ENCODE data around the gene ADGRL3. TPM values are rescaled to one million over a fixed set of nuclear protein-coding genes. Genes with fewer than 3 reads are reported as not detected.

The ADGRL3 gene
- total RNA-seq, 1 donor from 2014 or later: 93.6 TPM

DNA sequence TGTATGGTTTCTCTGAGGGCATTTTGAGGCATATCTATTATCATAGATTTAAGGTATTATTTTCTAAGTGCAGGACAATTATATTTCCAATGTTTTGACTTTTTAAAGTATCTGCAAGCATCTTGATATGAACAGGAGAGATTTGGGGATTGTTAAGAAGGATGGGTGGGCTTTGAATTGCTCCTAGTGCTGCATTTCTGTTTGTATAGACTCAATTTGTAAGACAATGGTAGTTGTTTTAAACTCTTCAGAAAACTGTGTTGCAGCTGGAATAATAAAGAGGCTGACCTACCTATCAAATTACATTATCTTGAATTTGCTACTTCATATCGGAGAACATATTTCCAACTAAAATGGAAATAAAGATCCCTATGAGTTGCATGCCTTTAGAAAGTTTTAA is 570.3 kb downstream of the ADGRL3 start:
- DNase-seq (ENCODE audit: low spot score): no peak
- Histone ChIP-seq H3K79me2 (ENCODE audit: low read depth) (peaks cover 24% of the 10 kb centered on the region), H3K36me3 (no peaks in the 10 kb centered on the region), H3K27ac (peak overlapping the region; percentile 76), H3K9me3 (ENCODE audit: low read depth) (no peaks in the 10 kb centered on the region), H3F3A (ENCODE audit: low read depth) (peaks cover 15% of the 10 kb centered on the region), H3K27me3 (no peaks in the 10 kb centered on the region), H3K9ac (no peak overlapping the region), H4K20me1 (ENCODE audit: low read depth) (peaks cover 4% of the 10 kb centered on the region), H2AFZ (replicated peaks) (no peak overlapping the region), H3K4me2 (peak overlapping the region; percentile 40), H3K4me3 (no peak overlapping the region), H3K4me1 (peaks cover 51% of the 10 kb centered on the region)
- Mint-ChIP-seq H3K4me3 (no peak overlapping the region), H3K4me1 (peaks cover 16% of the 10 kb centered on the region), H3K36me3 (peaks cover 43% of the 10 kb centered on the region), H3K27ac (no peak overlapping the region), H3K9me3 (peaks cover 39% of the 10 kb centered on the region), H3K27me3 (ENCODE audit: insufficient read depth, low read depth) (peaks cover 9% of the 10 kb centered on the region)
- TF ChIP-seq EZH2phosphoT487 (IDR thresholded peaks at IDR 0.05) (no peak), EZH2 (IDR thresholded peaks at IDR 0.05) (no peak)

DNA sequence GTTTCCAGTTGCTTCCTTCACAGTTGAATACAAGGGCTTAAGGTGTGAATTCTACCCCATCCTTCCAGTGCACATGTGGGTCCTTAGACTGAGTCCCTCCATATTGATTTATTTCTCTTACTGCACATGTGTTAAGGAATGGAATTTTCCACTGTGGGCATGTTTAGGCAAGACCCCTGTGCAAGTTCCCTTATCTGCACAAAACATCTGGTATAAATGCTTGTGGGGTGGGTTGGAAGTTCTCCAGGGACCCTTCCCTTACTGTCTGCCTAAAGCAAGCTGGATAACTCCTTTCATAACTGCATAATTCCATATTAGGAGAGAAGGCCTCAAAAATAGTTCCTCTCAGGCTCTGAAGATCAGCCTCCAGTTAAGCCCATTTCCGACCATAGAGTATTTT is 570.9 kb downstream of the ADGRL3 start:
- Histone ChIP-seq H3K9ac (no peak overlapping the region), H3K36me3 (no peaks in the 10 kb centered on the region), H3K79me2 (ENCODE audit: low read depth) (peaks cover 24% of the 10 kb centered on the region), H3K4me1 (peaks cover 52% of the 10 kb centered on the region), H2AFZ (replicated peaks) (no peak overlapping the region), H3K4me2 (peak overlapping the region; percentile 40), H3K27me3 (no peaks in the 10 kb centered on the region), H3F3A (ENCODE audit: low read depth) (peaks cover 15% of the 10 kb centered on the region), H3K9me3 (ENCODE audit: low read depth) (no peaks in the 10 kb centered on the region), H3K4me3 (no peak overlapping the region), H4K20me1 (ENCODE audit: low read depth) (peaks cover 4% of the 10 kb centered on the region), H3K27ac (peak overlapping the region; percentile 76)
- TF ChIP-seq EZH2 (IDR thresholded peaks at IDR 0.05) (no peak), EZH2phosphoT487 (IDR thresholded peaks at IDR 0.05) (no peak)
- TF ChIP-seq, protein P1, sequence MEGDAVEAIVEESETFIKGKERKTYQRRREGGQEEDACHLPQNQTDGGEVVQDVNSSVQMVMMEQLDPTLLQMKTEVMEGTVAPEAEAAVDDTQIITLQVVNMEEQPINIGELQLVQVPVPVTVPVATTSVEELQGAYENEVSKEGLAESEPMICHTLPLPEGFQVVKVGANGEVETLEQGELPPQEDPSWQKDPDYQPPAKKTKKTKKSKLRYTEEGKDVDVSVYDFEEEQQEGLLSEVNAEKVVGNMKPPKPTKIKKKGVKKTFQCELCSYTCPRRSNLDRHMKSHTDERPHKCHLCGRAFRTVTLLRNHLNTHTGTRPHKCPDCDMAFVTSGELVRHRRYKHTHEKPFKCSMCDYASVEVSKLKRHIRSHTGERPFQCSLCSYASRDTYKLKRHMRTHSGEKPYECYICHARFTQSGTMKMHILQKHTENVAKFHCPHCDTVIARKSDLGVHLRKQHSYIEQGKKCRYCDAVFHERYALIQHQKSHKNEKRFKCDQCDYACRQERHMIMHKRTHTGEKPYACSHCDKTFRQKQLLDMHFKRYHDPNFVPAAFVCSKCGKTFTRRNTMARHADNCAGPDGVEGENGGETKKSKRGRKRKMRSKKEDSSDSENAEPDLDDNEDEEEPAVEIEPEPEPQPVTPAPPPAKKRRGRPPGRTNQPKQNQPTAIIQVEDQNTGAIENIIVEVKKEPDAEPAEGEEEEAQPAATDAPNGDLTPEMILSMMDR (IDR thresholded peaks at IDR 0.05): no peak
- H3K27me3 Mint-ChIP-seq (ENCODE audit: insufficient read depth, low read depth): peaks cover 5% of the 10 kb centered on the region
- peaks cover 39% of the 10 kb centered on the region for H3K36me3 Mint-ChIP-seq
- DNase-seq (ENCODE audit: low spot score): no peak
- H3K4me3 Mint-ChIP-seq: no peak overlapping the region
- H3K9me3 Mint-ChIP-seq: peaks cover 35% of the 10 kb centered on the region
- H3K27ac Mint-ChIP-seq: no peak overlapping the region
- peaks cover 17% of the 10 kb centered on the region for H3K4me1 Mint-ChIP-seq

DNA sequence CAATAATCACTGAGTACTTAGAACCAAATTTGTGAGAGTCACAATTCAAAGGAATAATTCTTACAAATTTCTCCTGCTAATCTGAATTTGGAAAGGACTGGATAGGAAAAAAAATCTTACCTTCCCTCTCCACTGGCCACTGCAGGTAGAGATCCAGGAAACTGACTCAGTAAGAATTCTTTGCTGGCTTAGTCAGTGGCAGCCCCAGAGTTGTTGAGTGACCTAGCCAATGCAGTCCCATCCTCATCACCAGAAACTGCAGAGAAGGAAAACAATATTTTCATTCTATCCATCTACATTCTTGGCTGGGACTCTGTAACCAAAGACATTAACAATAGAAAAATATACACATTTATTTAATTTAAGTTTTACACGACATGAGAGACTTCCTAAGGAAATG is 572.0 kb downstream of the ADGRL3 start:
- H3K4me1 ChIP-seq: peaks cover 52% of the 10 kb centered on the region
- no peak overlapping the region for H3K27ac ChIP-seq
- peaks cover 24% of the 10 kb centered on the region for H3K79me2 ChIP-seq (ENCODE audit: low read depth)
- H3K27me3 Mint-ChIP-seq (ENCODE audit: insufficient read depth, low read depth): peaks cover 5% of the 10 kb centered on the region
- no peaks in the 10 kb centered on the region for H3K9me3 ChIP-seq (ENCODE audit: low read depth)
- DNase-seq (ENCODE audit: low spot score): no peak
- peaks cover 4% of the 10 kb centered on the region for H4K20me1 ChIP-seq (ENCODE audit: low read depth)
- H3K9me3 Mint-ChIP-seq: peaks cover 26% of the 10 kb centered on the region
- H3F3A ChIP-seq (ENCODE audit: low read depth): peaks cover 15% of the 10 kb centered on the region
- no peaks in the 10 kb centered on the region for H3K36me3 ChIP-seq
- H3K4me3 ChIP-seq: no peak overlapping the region
- no peak overlapping the region for H3K4me3 Mint-ChIP-seq
- H2AFZ ChIP-seq (replicated peaks): no peak overlapping the region
- H3K9ac ChIP-seq: no peak overlapping the region
- H3K27me3 ChIP-seq: no peaks in the 10 kb centered on the region
- no peak overlapping the region for H3K27ac Mint-ChIP-seq
- H3K36me3 Mint-ChIP-seq: peaks cover 30% of the 10 kb centered on the region
- TF ChIP-seq, protein P1 (IDR thresholded peaks at IDR 0.05): no peak
- no peak for TF ChIP-seq EZH2 (IDR thresholded peaks at IDR 0.05)
- TF ChIP-seq EZH2phosphoT487 (IDR thresholded peaks at IDR 0.05): no peak
- H3K4me2 ChIP-seq: no peak overlapping the region
- H3K4me1 Mint-ChIP-seq: peaks cover 17% of the 10 kb centered on the region

DNA sequence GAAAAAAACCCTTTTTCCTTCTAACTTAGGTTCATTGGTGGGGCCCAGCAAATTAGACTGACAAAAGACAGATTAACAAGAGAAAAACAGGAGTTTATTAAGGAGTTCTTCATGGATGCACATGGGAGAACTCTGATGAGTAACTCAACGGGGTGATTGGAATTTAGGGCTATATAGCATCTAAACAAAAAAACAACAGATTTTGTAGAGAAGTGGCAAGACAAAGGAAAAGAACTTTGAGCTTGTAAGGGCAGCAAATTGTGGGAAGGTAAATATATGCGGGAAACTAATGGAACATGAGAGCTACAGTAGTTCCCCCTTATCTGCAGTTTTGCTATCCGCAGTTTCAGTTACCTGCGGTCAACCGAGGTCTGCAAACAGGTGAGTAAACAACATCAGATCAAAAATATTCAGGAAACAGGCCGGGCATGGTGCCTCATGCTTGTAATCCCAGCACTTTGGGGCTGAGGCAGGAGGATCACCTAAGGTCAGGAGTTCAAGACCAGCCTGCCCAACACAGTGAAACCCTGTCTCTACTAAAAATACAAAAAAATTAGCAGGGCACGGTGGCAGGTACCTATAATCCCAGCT is 573.6 kb downstream of the ADGRL3 start:
- Histone ChIP-seq H3K4me1 (peaks cover 52% of the 10 kb centered on the region), H2AFZ (replicated peaks) (no peak overlapping the region), H3K27me3 (no peaks in the 10 kb centered on the region), H4K20me1 (ENCODE audit: low read depth) (peaks cover 4% of the 10 kb centered on the region), H3K4me3 (no peak overlapping the region), H3F3A (ENCODE audit: low read depth) (peaks cover 15% of the 10 kb centered on the region), H3K36me3 (no peaks in the 10 kb centered on the region), H3K27ac (no peak overlapping the region), H3K9me3 (ENCODE audit: low read depth) (no peaks in the 10 kb centered on the region), H3K9ac (no peak overlapping the region), H3K79me2 (ENCODE audit: low read depth) (peaks cover 24% of the 10 kb centered on the region), H3K4me2 (peak overlapping the region; percentile 12)
- Mint-ChIP-seq H3K9me3 (peaks cover 12% of the 10 kb centered on the region), H3K4me1 (peaks cover 17% of the 10 kb centered on the region), H3K27ac (no peak overlapping the region), H3K4me3 (no peak overlapping the region), H3K27me3 (ENCODE audit: insufficient read depth, low read depth) (no peaks in the 10 kb centered on the region), H3K36me3 (peaks cover 19% of the 10 kb centered on the region)
- no peak for TF ChIP-seq EZH2 (IDR thresholded peaks at IDR 0.05)
- peak; percentile 14 for DNase-seq (ENCODE audit: low spot score)

Measured in neural progenitor cell (in vitro differentiated cells).